Astrocyte (in vitro differentiated cells and primary cell): ENCODE measurements around the gene NLN. TPM values are rescaled to one million over a fixed set of nuclear protein-coding genes. Genes with fewer than 3 reads are reported as not detected.

Source experiments
- DNase-seq: peaks from one replicate; pipeline ENCODE4 v3.0.0-alpha.2; 2010; ENCODE audit warnings: low read depth
- FAIRE-seq: peaks from 2 replicates; lab custom pipeline; 2011; peaks lifted over from hg19 to GRCh38; lab: Jason Lieb, UNC
- H2AFZ ChIP-seq: 2 replicates; pipeline ENCODE4 v1.6.0; 2012; ENCODE audit warnings: low read depth, low read length, inconsistent platforms
- H3K27ac ChIP-seq: 2 replicates; pipeline ENCODE4 v1.5.1; 2011; ENCODE audit warnings: low read depth, low read length, inconsistent platforms
- H3K27me3 ChIP-seq: 2 replicates; pipeline ENCODE4 v1.6.0; 2011; ENCODE audit warnings: low read length, inconsistent platforms; ENCODE audit not compliant: insufficient read depth
- H3K36me3 ChIP-seq: 2 replicates; pipeline ENCODE4 v1.5.1; 2011; ENCODE audit warnings: low read length, inconsistent platforms; ENCODE audit not compliant: insufficient read depth
- H3K4me1 ChIP-seq: 2 replicates; pipeline ENCODE4 v1.5.1; 2011; ENCODE audit warnings: low read length, inconsistent platforms; ENCODE audit not compliant: insufficient read depth
- H3K4me2 ChIP-seq: 2 replicates; pipeline ENCODE4 v1.6.0; 2012; ENCODE audit warnings: low read length, inconsistent platforms
- H3K4me3 ChIP-seq: 2 replicates; pipeline ENCODE4 v1.5.1; 2011; ENCODE audit warnings: low read depth, mild to moderate bottlenecking, low read length, inconsistent platforms; ENCODE audit not compliant: insufficient read depth
- H3K79me2 ChIP-seq: 2 replicates; pipeline ENCODE4 v1.6.0; 2012; ENCODE audit warnings: mild to moderate bottlenecking, low read length, inconsistent platforms; ENCODE audit not compliant: insufficient read depth
- H3K9ac ChIP-seq: 2 replicates; pipeline ENCODE4 v1.6.0; 2012; ENCODE audit warnings: mild to moderate bottlenecking, low read length, inconsistent platforms
- H3K9me3 ChIP-seq: 2 replicates; pipeline ENCODE4 v1.5.1; 2012; ENCODE audit warnings: low read depth, mild to moderate bottlenecking, low read length, inconsistent platforms; ENCODE audit not compliant: insufficient read depth
- H4K20me1 ChIP-seq: 2 replicates; pipeline ENCODE4 v1.6.0; 2012; ENCODE audit warnings: low read length, inconsistent platforms; ENCODE audit not compliant: insufficient read depth
- H3K27ac Mint-ChIP-seq: one replicate; pipeline ENCODE4 v1.8.0; 2021; ENCODE audit warnings: mild to moderate bottlenecking, mixed read lengths; ENCODE audit not compliant: unreplicated experiment
- H3K27me3 Mint-ChIP-seq: one replicate; pipeline ENCODE4 v1.8.0; 2021; ENCODE audit warnings: low read depth, mixed read lengths; ENCODE audit not compliant: unreplicated experiment
- H3K36me3 Mint-ChIP-seq: one replicate; pipeline ENCODE4 v1.8.0; 2021; ENCODE audit warnings: low read depth, mixed read lengths; ENCODE audit not compliant: unreplicated experiment
- H3K4me1 Mint-ChIP-seq: one replicate; pipeline ENCODE4 v1.8.0; 2021; ENCODE audit warnings: low read depth, mixed read lengths; ENCODE audit not compliant: unreplicated experiment
- H3K4me3 Mint-ChIP-seq: one replicate; pipeline ENCODE4 v1.8.0; 2021; ENCODE audit warnings: mild to moderate bottlenecking, moderate library complexity, mixed read lengths; ENCODE audit not compliant: unreplicated experiment
- H3K9me3 Mint-ChIP-seq: one replicate; pipeline ENCODE4 v1.8.0; 2021; ENCODE audit warnings: mild to moderate bottlenecking, mixed read lengths; ENCODE audit not compliant: unreplicated experiment
- EZH2 ChIP-seq: IDR thresholded peaks from 2 replicates; pipeline ENCODE4 v1.6.1; 2012; ENCODE audit warnings: mild to moderate bottlenecking, low read length, inconsistent platforms; ENCODE audit not compliant: insufficient read depth
- total RNA-seq: library from RNA; stranded (reverse); gene quantifications from 2 replicates; pipeline ENCODE4 v1.2.1, GENCODE V29; 2021
- TF ChIP-seq, protein P1 (sequence below): IDR thresholded peaks from 2 replicates; pipeline ENCODE4 v1.5.1; 2011; ENCODE audit warnings: low read depth, mild to moderate bottlenecking, inconsistent platforms, low read length, moderate library complexity; ENCODE audit not compliant: insufficient read depth

The NLN gene
- total RNA-seq, 1 donor from 2014 or later = 65.2 TPM

- DNase-seq = no peak
- no peak for FAIRE-seq
- H3K27ac ChIP-seq = no peak overlapping the region
- no peak overlapping the region for H3K4me3 Mint-ChIP-seq
- H3K36me3 ChIP-seq = no peaks in the 10 kb centered on the region
- no peaks in the 10 kb centered on the region for H3K9me3 Mint-ChIP-seq
- TF ChIP-seq EZH2 = no peak
- TF ChIP-seq, protein P1, sequence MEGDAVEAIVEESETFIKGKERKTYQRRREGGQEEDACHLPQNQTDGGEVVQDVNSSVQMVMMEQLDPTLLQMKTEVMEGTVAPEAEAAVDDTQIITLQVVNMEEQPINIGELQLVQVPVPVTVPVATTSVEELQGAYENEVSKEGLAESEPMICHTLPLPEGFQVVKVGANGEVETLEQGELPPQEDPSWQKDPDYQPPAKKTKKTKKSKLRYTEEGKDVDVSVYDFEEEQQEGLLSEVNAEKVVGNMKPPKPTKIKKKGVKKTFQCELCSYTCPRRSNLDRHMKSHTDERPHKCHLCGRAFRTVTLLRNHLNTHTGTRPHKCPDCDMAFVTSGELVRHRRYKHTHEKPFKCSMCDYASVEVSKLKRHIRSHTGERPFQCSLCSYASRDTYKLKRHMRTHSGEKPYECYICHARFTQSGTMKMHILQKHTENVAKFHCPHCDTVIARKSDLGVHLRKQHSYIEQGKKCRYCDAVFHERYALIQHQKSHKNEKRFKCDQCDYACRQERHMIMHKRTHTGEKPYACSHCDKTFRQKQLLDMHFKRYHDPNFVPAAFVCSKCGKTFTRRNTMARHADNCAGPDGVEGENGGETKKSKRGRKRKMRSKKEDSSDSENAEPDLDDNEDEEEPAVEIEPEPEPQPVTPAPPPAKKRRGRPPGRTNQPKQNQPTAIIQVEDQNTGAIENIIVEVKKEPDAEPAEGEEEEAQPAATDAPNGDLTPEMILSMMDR = no peak
- peaks cover 7% of the 10 kb centered on the region for H3K4me1 ChIP-seq
- H3K9ac ChIP-seq = no peak overlapping the region
- H3K27ac Mint-ChIP-seq = no peak overlapping the region
- no peaks in the 10 kb centered on the region for H3K79me2 ChIP-seq
- no peaks in the 10 kb centered on the region for H3K27me3 Mint-ChIP-seq
- no peak overlapping the region for H3K4me2 ChIP-seq
- H3K4me3 ChIP-seq = no peak overlapping the region
- peaks cover 4% of the 10 kb centered on the region for H3K36me3 Mint-ChIP-seq
- H4K20me1 ChIP-seq = no peaks in the 10 kb centered on the region
- no peak overlapping the region for H2AFZ ChIP-seq
- no peaks in the 10 kb centered on the region for H3K27me3 ChIP-seq
- H3K4me1 Mint-ChIP-seq = peaks cover 19% of the 10 kb centered on the region
- H3K9me3 ChIP-seq = no peaks in the 10 kb centered on the region
These were observed 103.7 kb downstream of the NLN start for GRCh38 chr5:65825408-65826328.

- Histone ChIP-seq H3K9me3 (no peaks in the 10 kb centered on the region), H3K79me2 (no peaks in the 10 kb centered on the region), H3K27me3 (no peaks in the 10 kb centered on the region), H2AFZ (no peak overlapping the region), H3K4me3 (no peak overlapping the region), H3K36me3 (no peaks in the 10 kb centered on the region), H4K20me1 (no peaks in the 10 kb centered on the region), H3K4me2 (no peak overlapping the region), H3K9ac (no peak overlapping the region), H3K27ac (no peak overlapping the region), H3K4me1 (peaks cover 10% of the 10 kb centered on the region)
- Mint-ChIP-seq H3K27me3 (no peaks in the 10 kb centered on the region), H3K4me1 (peaks cover 30% of the 10 kb centered on the region), H3K36me3 (peaks cover 6% of the 10 kb centered on the region), H3K9me3 (no peaks in the 10 kb centered on the region), H3K27ac (no peak overlapping the region), H3K4me3 (no peak overlapping the region)
- FAIRE-seq = no peak
- peak; percentile 26 for DNase-seq
- TF ChIP-seq, protein P1 = no peak
- TF ChIP-seq EZH2 = no peak
These were observed 106.3 kb downstream of the NLN start for GRCh38 chr5:65828022-65828896.
